ENCODE measurements around the gene BIRC5.

DNA sequence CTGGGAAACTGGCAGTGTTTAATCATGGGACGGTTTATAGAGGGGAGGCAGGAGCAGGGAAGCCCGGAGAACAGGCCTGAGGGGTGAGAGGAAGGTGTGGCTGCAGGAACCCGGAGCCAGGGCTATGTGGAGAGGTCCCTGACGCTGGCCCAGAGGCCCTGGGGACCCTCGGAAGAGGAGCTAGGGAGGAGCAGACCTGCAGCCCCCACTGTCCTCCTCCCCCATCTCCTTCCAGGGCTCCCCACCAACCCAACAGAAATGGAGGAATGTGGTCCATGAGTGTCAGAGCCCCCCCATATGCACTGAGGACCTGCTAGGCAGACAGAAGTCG lies 37.7 kb downstream of the BIRC5 start:
- no peak for TF ChIP-seq POLR2AphosphoS5 (IDR thresholded peaks at IDR 0.05)
- TF ChIP-seq, protein P1, sequence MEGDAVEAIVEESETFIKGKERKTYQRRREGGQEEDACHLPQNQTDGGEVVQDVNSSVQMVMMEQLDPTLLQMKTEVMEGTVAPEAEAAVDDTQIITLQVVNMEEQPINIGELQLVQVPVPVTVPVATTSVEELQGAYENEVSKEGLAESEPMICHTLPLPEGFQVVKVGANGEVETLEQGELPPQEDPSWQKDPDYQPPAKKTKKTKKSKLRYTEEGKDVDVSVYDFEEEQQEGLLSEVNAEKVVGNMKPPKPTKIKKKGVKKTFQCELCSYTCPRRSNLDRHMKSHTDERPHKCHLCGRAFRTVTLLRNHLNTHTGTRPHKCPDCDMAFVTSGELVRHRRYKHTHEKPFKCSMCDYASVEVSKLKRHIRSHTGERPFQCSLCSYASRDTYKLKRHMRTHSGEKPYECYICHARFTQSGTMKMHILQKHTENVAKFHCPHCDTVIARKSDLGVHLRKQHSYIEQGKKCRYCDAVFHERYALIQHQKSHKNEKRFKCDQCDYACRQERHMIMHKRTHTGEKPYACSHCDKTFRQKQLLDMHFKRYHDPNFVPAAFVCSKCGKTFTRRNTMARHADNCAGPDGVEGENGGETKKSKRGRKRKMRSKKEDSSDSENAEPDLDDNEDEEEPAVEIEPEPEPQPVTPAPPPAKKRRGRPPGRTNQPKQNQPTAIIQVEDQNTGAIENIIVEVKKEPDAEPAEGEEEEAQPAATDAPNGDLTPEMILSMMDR (IDR thresholded peaks at IDR 0.05), result no peak

Data from upper lobe of left lung (tissue), 4 donors.